Measurements from ENCODE around the gene SLC66A1. TPM values are rescaled to one million over a fixed set of nuclear protein-coding genes. Genes with fewer than 3 reads are reported as not detected.

SLC66A1 gene
- total and polyA plus RNA-seq, 2 donors = 7.7 to 10.3 TPM

DNA sequence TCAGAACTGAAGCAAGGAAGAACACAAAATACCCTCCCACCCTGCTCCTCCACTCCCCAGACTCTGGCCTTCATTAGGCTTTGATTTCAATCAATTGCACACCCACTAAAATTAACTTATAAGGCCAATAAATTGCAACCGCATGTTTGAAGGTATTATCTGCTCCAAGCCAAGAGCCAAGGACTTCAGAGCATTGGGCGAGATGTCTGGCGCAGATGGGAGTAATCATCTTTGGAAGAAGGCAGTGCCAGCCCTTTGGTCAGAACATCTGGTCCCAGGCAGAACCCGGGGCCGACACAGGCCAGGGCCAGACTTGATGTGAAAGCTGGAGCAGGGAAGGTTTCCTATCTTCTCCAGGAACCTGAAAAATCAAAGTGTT, 60.0 kb downstream of the SLC66A1 start:
- DNase-seq (ENCODE audit: extremely low spot score) = no peak
- no peaks in the 10 kb centered on the region for H3K36me3 ChIP-seq (ENCODE audit: insufficient read depth)
- no peaks in the 10 kb centered on the region for H3K4me1 ChIP-seq (ENCODE audit: insufficient read depth)
- WGBS = 67% methylated on average over 5 of the region's 5 CpGs
- H3K4me3 ChIP-seq (ENCODE audit: low read depth, low read length) = no peak overlapping the region
- no peak overlapping the region for H3K27ac ChIP-seq (ENCODE audit: low read depth)

DNA sequence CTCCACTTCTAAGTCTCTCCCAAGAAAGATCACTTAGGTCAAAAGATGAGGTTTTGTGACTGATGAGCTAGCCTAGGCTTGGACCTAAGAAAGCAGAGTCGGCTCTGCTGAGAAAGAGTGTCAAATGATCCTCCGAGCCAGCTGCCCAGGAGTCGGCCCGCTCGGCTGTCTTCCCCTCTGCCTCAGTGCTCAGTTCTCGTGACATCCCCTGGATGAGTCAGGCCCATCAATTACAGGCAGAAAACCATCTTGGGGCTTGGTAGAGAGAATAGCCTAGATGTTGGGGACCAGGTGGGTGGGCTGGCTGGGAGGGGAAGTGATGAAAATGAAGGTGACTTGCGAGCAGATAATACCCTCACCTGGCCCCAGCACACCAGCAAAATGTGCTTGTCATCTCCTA, 60.5 kb downstream of the SLC66A1 start:
- H3K4me1 ChIP-seq (ENCODE audit: insufficient read depth) = no peaks in the 10 kb centered on the region
- H3K4me3 ChIP-seq (ENCODE audit: low read depth, low read length) = no peak overlapping the region
- no peak overlapping the region for H3K27ac ChIP-seq (ENCODE audit: low read depth)
- no peaks in the 10 kb centered on the region for H3K36me3 ChIP-seq (ENCODE audit: insufficient read depth)
- no peak for DNase-seq (ENCODE audit: extremely low spot score)
- 80% methylated on average over 7 of the region's 7 CpGs for WGBS

DNA sequence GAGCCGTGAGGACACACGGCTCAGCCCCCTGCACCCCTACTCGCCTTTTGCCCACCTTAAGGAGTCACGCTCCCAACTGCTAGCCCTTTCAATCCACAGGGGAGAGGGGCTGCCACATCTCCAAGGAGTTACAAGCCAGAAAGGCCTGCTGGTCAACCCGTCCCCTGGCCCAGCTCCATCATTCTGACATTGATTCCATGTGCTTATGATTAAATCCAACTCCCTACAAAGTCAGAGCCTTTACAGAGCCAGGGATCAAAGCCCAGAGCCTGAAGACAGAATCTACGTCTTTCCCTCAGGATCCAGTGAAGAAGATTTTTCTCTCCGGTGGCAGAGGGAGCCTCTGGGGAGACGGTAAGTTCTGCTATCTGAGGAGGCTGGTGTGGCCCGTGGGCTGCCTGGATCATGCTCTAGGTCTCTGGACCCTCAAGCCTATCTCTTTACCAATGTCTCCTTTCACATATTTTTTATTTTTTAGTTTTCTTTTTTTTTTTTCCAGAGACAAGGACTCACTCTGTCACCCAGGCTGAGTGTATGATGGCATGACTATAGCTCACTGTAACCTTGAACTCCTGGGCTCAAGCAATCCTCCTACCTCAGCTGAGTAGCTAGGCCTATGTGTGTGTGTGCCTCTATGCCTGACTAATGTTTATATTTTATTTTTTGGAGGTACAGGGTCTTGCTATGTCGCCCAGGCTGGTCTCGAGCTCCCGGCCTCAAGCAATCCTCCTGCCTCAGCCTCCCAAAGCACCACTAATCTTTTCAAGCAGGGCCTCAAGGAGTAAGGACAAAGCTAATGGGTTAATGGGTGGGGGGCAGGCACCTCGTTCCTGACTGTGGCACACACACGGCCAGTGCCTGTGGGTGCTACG, 61.3 kb downstream of the SLC66A1 start:
- no peaks in the 10 kb centered on the region for H3K4me1 ChIP-seq (ENCODE audit: insufficient read depth)
- H3K36me3 ChIP-seq (ENCODE audit: insufficient read depth) = no peaks in the 10 kb centered on the region
- no peak overlapping the region for H3K4me3 ChIP-seq (ENCODE audit: low read depth, low read length)
- 69% methylated on average over 15 of the region's 15 CpGs for WGBS
- DNase-seq (ENCODE audit: extremely low spot score) = no peak
- no peak overlapping the region for H3K27ac ChIP-seq (ENCODE audit: low read depth)

DNA sequence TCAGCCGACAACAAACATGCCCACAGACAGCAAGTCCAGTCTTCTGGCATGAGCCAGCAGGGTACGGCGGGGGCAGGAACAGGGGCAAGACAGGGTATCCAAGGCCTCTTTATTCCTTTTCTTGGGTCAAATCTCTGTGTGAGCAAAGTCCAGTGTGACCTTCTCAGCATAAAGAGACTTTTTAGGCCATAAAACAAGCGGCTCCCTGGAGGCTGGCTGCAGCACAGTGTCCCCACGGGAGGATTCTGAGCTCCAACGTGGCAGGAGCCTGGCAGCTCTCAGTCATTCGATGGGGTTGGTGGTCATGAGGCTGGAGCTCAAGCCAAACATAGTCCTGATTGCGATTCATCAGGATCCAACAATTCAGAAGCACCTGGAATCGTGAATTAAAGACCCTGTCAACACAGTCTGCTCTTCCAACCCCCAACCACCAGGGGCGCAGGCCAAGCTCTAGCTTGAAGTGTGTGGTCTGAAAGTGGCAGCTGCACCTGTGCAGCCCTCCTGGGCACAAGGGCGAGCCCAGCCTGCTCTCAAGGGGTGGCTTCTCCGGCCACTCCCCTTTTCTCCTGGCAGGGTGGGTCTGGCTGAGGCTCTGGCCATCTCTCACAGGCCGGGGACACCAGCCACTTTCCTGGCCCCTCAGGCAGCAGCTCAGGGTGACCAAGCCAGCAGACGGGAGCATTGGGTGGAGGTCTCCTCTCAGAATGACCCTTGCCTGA, 62.1 kb downstream of the SLC66A1 start:
- Histone ChIP-seq H3K4me3 (ENCODE audit: low read depth, low read length) (no peak overlapping the region), H3K27ac (ENCODE audit: low read depth) (no peak overlapping the region), H3K36me3 (ENCODE audit: insufficient read depth) (no peaks in the 10 kb centered on the region), H3K4me1 (ENCODE audit: insufficient read depth) (no peaks in the 10 kb centered on the region)
- no peak for DNase-seq (ENCODE audit: extremely low spot score)
- 82% methylated on average over 14 of the region's 14 CpGs for WGBS

DNA sequence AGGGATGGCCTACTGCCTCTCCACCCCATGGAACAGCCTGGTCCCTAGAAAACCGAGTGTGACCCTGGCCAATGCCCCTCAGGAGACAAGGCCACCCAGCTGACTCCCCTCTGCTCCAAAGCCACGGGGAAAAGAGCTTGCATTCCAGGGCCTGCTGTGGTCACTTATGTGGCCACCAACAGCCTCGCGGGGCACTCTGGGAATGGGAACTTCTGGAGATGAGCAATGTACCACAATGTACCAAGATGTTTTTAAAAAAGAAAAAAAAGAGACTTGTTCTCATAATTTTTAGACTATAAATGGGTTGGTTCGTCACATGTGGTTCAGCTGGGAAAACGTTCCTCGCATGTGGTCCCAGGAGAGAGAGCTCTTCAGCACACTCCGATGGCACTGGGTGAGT, 62.8 kb downstream of the SLC66A1 start:
- Histone ChIP-seq H3K36me3 (ENCODE audit: insufficient read depth) (no peaks in the 10 kb centered on the region), H3K4me1 (ENCODE audit: insufficient read depth) (no peaks in the 10 kb centered on the region), H3K27ac (ENCODE audit: low read depth) (no peak overlapping the region), H3K4me3 (ENCODE audit: low read depth, low read length) (no peak overlapping the region)
- 86% methylated on average over 8 of the region's 8 CpGs for WGBS
- DNase-seq (ENCODE audit: extremely low spot score) = no peak

DNA sequence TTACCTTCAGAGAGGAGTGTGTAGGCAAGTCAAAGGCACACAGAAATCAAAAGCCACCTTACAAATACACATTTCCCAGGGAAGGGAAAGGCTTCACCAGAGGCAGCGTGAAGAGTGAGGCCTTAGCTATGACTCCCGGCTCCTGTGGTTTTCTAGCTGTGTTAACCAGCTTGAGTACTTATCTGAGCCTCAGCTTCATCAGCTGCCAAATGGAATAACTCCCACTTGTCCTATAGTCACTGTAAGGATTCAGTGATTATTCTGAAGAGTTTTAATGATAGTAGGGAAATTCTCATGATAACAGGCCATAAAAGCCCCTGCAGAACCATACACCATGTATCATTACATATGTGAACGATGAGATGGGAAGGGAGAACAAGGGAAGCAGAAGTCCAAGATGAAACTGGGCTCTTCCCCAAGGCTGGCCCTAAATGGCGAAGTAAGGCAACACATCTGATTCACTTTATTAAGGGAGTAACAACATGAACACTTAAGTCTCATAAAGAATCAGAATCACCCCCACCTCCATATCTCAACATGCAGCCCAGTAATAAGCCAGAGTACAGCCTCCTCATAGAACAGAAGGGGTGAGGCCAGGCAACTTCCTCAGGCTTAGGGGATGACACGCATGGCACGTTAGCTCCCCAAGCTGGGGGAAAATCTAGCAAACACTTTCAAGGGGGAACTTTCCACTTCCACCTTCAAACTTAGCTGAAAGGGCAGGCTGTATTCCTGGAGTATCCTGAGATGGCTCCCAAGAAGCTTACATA, 63.7 kb downstream of the SLC66A1 start:
- DNase-seq (ENCODE audit: extremely low spot score) = no peak
- WGBS = 79% methylated on average over 6 of the region's 6 CpGs
- Histone ChIP-seq H3K4me3 (ENCODE audit: low read depth, low read length) (no peak overlapping the region), H3K36me3 (ENCODE audit: insufficient read depth) (no peaks in the 10 kb centered on the region), H3K4me1 (ENCODE audit: insufficient read depth) (no peaks in the 10 kb centered on the region), H3K27ac (ENCODE audit: low read depth) (no peak overlapping the region)

DNA sequence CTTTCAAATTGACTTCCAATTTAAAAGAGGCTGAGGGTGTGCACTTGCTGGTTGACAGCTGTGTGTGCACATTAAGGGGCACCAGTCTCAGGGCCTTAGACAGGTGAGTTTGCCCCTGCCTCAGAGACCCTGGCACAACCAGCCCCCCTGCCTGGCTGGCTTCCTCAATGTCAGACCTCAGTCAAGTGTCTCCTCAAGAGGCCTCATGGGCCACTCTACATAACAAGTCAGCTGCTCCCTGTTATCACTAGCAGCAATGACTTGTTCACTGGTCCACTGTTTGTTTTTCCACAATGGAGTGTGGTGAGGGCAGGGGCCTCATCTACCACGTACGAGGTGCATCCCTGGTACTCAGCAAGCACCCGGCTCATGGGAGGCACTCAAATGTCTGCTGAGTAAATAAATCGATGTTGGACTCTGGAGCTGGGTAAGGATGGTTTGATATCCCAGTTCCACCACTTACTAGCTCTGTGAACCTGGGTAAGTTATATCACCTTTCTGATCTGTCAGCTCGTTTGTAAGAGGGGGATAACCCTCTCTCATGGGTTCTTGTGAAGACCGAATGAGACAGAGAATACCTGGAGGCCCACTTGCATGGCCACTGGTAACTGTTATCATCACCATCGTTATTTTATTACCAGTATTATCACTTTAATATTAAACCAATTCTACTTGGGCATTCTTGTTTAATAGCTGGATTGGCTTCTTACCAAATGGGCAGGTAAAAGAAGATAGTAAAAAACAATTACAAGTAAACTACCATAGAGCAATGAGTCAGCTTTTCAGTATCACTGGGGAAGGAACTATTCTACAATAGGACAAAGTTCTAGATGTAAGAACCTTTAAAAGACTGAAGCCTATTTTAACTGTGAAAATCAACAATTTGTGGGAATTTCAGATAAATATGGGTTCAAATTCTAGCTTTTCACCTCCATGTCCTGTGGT, 64.6 kb downstream of the SLC66A1 start:
- H3K4me3 ChIP-seq (ENCODE audit: low read depth, low read length) = no peak overlapping the region
- 95% methylated on average over 7 of the region's 7 CpGs for WGBS
- H3K27ac ChIP-seq (ENCODE audit: low read depth) = no peak overlapping the region
- no peaks in the 10 kb centered on the region for H3K4me1 ChIP-seq (ENCODE audit: insufficient read depth)
- no peaks in the 10 kb centered on the region for H3K36me3 ChIP-seq (ENCODE audit: insufficient read depth)
- no peak for DNase-seq (ENCODE audit: extremely low spot score)

DNA sequence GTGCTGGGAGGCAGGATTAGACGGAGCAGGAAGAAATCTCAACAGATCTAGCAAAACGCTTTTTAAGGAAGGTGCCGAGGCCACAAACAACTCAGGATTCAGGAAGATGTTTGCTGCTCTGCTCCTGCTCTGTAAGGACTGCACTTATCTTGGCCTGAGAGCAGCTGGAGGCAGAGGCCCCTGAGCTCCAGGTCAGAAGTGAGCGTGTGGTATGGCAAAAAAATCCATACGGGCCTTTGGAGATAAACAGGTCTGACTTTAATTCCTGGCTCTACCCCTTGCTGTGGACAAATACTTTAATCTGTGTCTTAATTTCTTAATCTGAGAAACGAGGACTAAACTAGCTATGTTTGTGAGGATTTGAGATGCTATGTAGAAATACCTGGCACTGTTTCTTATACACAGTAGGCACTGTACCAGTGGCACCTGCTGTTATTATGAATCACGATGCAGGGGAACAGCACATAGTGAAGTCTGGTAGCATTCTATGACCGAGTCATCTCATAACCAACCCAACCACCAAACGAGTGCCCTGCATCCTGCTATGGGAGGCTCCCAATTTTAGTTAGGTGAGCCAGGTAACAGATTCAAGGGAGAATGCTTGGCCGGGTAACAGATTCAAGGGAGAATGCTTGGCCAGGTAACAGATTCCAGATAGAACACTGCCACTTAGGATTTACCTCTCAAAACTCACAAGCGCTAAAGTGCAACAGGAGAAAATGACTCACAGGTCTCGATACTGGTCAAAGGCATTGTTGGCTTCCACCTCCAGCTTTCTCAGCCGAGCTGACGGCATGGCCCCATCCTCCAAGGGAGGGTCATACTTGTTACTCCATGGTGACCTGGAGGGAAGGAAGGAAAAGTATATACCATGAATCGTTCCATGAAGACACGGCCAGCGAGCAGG, 65.9 kb downstream of the SLC66A1 start:
- no peak overlapping the region for H3K27ac ChIP-seq (ENCODE audit: low read depth)
- H3K36me3 ChIP-seq (ENCODE audit: insufficient read depth) = peaks cover 2% of the 10 kb centered on the region
- 90% methylated on average over 17 of the region's 17 CpGs for WGBS
- no peak for DNase-seq (ENCODE audit: extremely low spot score)
- H3K4me3 ChIP-seq (ENCODE audit: low read depth, low read length) = no peak overlapping the region
- H3K4me1 ChIP-seq (ENCODE audit: insufficient read depth) = no peaks in the 10 kb centered on the region

Small RNAs within 50 kb of the gene (small RNA-seq; reads per million reads assigned to genes)
- gene RNU6-1099P = not detected

Other genes starting within 250 kb of the SLC66A1 start
- 118 TPM for gene UBR4, start 102.1 kb upstream of the SLC66A1 start, total RNA-seq
- 121 TPM for gene UBR4, start 102.1 kb upstream of the SLC66A1 start, polyA plus RNA-seq
- 37.4 TPM for gene EMC1, start 60.8 kb upstream of the SLC66A1 start, total RNA-seq
- 23.2 TPM for gene EMC1, start 60.8 kb upstream of the SLC66A1 start, polyA plus RNA-seq
- gene MRTO4, start 60.5 kb upstream of the SLC66A1 start, total RNA-seq = 13.5 TPM
- 22.0 TPM for gene MRTO4, start 60.5 kb upstream of the SLC66A1 start, polyA plus RNA-seq
- gene AKR7A3, start 23.6 kb upstream of the SLC66A1 start, total RNA-seq = 0.53 TPM
- 0.61 TPM for gene AKR7A3, start 23.6 kb upstream of the SLC66A1 start, polyA plus RNA-seq
- gene AKR7A2, start 182 bp upstream of the SLC66A1 start, total RNA-seq = 45.6 TPM
- 53.1 TPM for gene AKR7A2, start 182 bp upstream of the SLC66A1 start, polyA plus RNA-seq
- gene CAPZB, start 173.2 kb downstream of the SLC66A1 start, total RNA-seq = 77.1 TPM
- gene CAPZB, start 173.2 kb downstream of the SLC66A1 start, polyA plus RNA-seq = 372 TPM